HEK293 (cell line): ENCODE data around the gene ZNF236.

Experiments
- CTCF ChIA-PET: fragments of 350-600 bp; formaldehyde crosslinking; extraction: SDS; loops from one replicate; lab custom pipeline; 2021; ENCODE audit warnings: antibody characterized with exemption; lab: Yijun Ruan, JAX
- POLR2A ChIA-PET: fragments of 300-600 bp; formaldehyde crosslinking; extraction: SDS; loops from one replicate; lab custom pipeline; 2020; ENCODE audit warnings: antibody characterized with exemption, inconsistent platforms; lab: Yijun Ruan, JAX
- H3K27ac ChIP-seq: fragments of 200-500 bp; sonication (Bioruptor generic); 2 replicates; pipeline ENCODE4 v1.5.1; 2014; ENCODE audit warnings: low read depth, low read length, control low read depth, inconsistent platforms; ENCODE audit errors: extremely low read depth
- H3K36me3 ChIP-seq, 2 experiments: fragments of 200-500 bp in 1 of 2; sonication (Bioruptor generic) in 1 of 2; 1 replicate in 1 of 2; 2 replicates in 1 of 2; pipeline ENCODE4 v1.5.1; 2014 to 2017; ENCODE audit warnings: inconsistent platforms in 2 of 2, low read length in 2 of 2; ENCODE audit not compliant: control insufficient read depth in 2 of 2, insufficient read depth in 1 of 2
- H3K4me1 ChIP-seq: fragments of 200-500 bp; sonication (Bioruptor generic); 2 replicates; pipeline ENCODE4 v1.5.1; 2014; ENCODE audit warnings: mild to moderate bottlenecking, low read length, inconsistent platforms; ENCODE audit not compliant: control insufficient read depth, insufficient read depth
- H3K4me3 ChIP-seq: 2 replicates; pipeline ENCODE4 v1.5.1; 2011; ENCODE audit warnings: low read depth, mild to moderate bottlenecking, control low read depth, low read length, moderate library complexity
- H3K9me3 ChIP-seq: fragments of 200-500 bp; sonication (Bioruptor generic); 2 replicates; pipeline ENCODE4 v1.5.1; 2014; ENCODE audit warnings: low read depth, low read length, inconsistent platforms; ENCODE audit not compliant: control insufficient read depth, insufficient read depth
- HOXC10 ChIP-seq: sonication (generic); formaldehyde crosslinking; IDR thresholded peaks from 2 replicates; pipeline ENCODE4 v1.8.1; 2023; ENCODE audit warnings: mild to moderate bottlenecking, missing genetic modification reagents
- PRDM10 ChIP-seq: fragments of 450-650 bp; formaldehyde crosslinking; IDR thresholded peaks from 2 replicates; pipeline ENCODE4 v1.5.1; 2016; ENCODE audit warnings: missing biosample characterization, missing genetic modification characterization
- SP7 ChIP-seq: fragments of 450-650 bp; formaldehyde crosslinking; IDR thresholded peaks from 2 replicates; pipeline ENCODE4 v1.5.1; 2016; ENCODE audit warnings: missing biosample characterization, missing genetic modification characterization
- YY1 ChIP-seq: fragments of 450-650 bp; formaldehyde crosslinking; IDR thresholded peaks from 2 replicates; pipeline ENCODE4 v1.5.1; 2018; ENCODE audit warnings: missing biosample characterization, missing genetic modification characterization
- ZBTB1 ChIP-seq: fragments of 450-650 bp; formaldehyde crosslinking; IDR thresholded peaks from 2 replicates; pipeline ENCODE4 v1.5.1; 2016; ENCODE audit warnings: missing biosample characterization, missing genetic modification characterization
- ZBTB17 ChIP-seq: fragments of 450-650 bp; formaldehyde crosslinking; IDR thresholded peaks from 2 replicates; pipeline ENCODE4 v1.5.1; 2016; ENCODE audit warnings: missing biosample characterization, missing genetic modification characterization
- ZBTB8A ChIP-seq: fragments of 450-650 bp; formaldehyde crosslinking; IDR thresholded peaks from 2 replicates; pipeline ENCODE4 v1.5.1; 2016; ENCODE audit warnings: missing biosample characterization, missing genetic modification characterization
- ZNF146 ChIP-seq: fragments of 450-650 bp; formaldehyde crosslinking; IDR thresholded peaks from 2 replicates; pipeline ENCODE4 v1.5.1; 2016; ENCODE audit warnings: missing biosample characterization, missing genetic modification characterization
- ZNF16 ChIP-seq: fragments of 450-650 bp; formaldehyde crosslinking; IDR thresholded peaks from 2 replicates; pipeline ENCODE4 v1.5.1; 2016; ENCODE audit warnings: low read depth, missing biosample characterization, missing genetic modification characterization
- ZNF19 ChIP-seq: fragments of 450-650 bp; formaldehyde crosslinking; IDR thresholded peaks from 2 replicates; pipeline ENCODE4; 2016; ENCODE audit warnings: missing biosample characterization, missing genetic modification characterization, low read depth
- ZNF221 ChIP-seq: fragments of 450-650 bp; formaldehyde crosslinking; IDR thresholded peaks from 2 replicates; pipeline ENCODE4 v1.5.1; 2017; ENCODE audit warnings: missing biosample characterization, missing genetic modification characterization, borderline replicate concordance
- ZNF335 ChIP-seq: fragments of 450-650 bp; formaldehyde crosslinking; conservative IDR thresholded peaks from 2 replicates; pipeline ENCODE4 v1.5.1; 2016; ENCODE audit warnings: missing biosample characterization, missing genetic modification characterization
- ZNF341 ChIP-seq: fragments of 450-650 bp; formaldehyde crosslinking; IDR thresholded peaks from 2 replicates; pipeline ENCODE4; 2016; ENCODE audit warnings: low read depth, missing biosample characterization, missing genetic modification characterization
- ZNF354C ChIP-seq: fragments of 450-650 bp; formaldehyde crosslinking; IDR thresholded peaks from 2 replicates; pipeline ENCODE4 v1.5.1; 2016; ENCODE audit warnings: missing biosample characterization, missing genetic modification characterization, low read depth, borderline replicate concordance
- ZNF473 ChIP-seq: fragments of 450-650 bp; formaldehyde crosslinking; IDR thresholded peaks from 2 replicates; pipeline ENCODE4 v1.5.1; 2017; ENCODE audit warnings: missing biosample characterization, missing genetic modification characterization
- ZNF501 ChIP-seq: fragments of 450-650 bp; formaldehyde crosslinking; IDR thresholded peaks from 2 replicates; pipeline ENCODE4 v1.5.1; 2016; ENCODE audit warnings: missing biosample characterization, missing genetic modification characterization
- ZNF544 ChIP-seq: fragments of 450-650 bp; formaldehyde crosslinking; IDR thresholded peaks from 2 replicates; pipeline ENCODE4 v1.5.0; 2017; ENCODE audit warnings: missing biosample characterization, missing genetic modification characterization
- ZNF610 ChIP-seq: fragments of 450-650 bp; formaldehyde crosslinking; IDR thresholded peaks from 2 replicates; pipeline ENCODE4 v1.5.1; 2016; ENCODE audit warnings: missing biosample characterization, missing genetic modification characterization, borderline replicate concordance
- ZNF658 ChIP-seq: fragments of 450-650 bp; formaldehyde crosslinking; IDR thresholded peaks from 2 replicates; pipeline ENCODE4; 2016; ENCODE audit warnings: missing biosample characterization, missing genetic modification characterization
- ZNF707 ChIP-seq: fragments of 450-650 bp; formaldehyde crosslinking; IDR thresholded peaks from 2 replicates; pipeline ENCODE4 v1.5.1; 2016; ENCODE audit warnings: missing biosample characterization, missing genetic modification characterization
- ZNF76 ChIP-seq: fragments of 450-650 bp; formaldehyde crosslinking; IDR thresholded peaks from 2 replicates; pipeline ENCODE4; 2016; ENCODE audit warnings: low read depth, missing biosample characterization, missing genetic modification characterization, borderline replicate concordance
- ZNF768 ChIP-seq: fragments of 450-650 bp; formaldehyde crosslinking; IDR thresholded peaks from 2 replicates; pipeline ENCODE4 v1.5.1; 2018; ENCODE audit warnings: missing biosample characterization, mild to moderate bottlenecking, missing genetic modification characterization
- ZNF776 ChIP-seq: fragments of 450-650 bp; formaldehyde crosslinking; IDR thresholded peaks from 2 replicates; pipeline ENCODE4 v1.5.0; 2017; ENCODE audit warnings: missing biosample characterization, missing genetic modification characterization, borderline replicate concordance
- ZNF777 ChIP-seq: fragments of 450-650 bp; formaldehyde crosslinking; IDR thresholded peaks from 2 replicates; pipeline ENCODE4 v1.5.1; 2017; ENCODE audit warnings: missing biosample characterization, missing genetic modification characterization, borderline replicate concordance
- ZNF843 ChIP-seq: fragments of 450-650 bp; formaldehyde crosslinking; IDR thresholded peaks from 2 replicates; pipeline ENCODE4 v1.5.1; 2016; ENCODE audit warnings: missing biosample characterization, missing genetic modification characterization
- ZSCAN30 ChIP-seq: fragments of 450-650 bp; IDR thresholded peaks from 2 replicates; pipeline ENCODE4 v1.5.1; 2018; ENCODE audit warnings: missing biosample characterization, mild to moderate bottlenecking, missing genetic modification characterization, moderate library complexity
- TF ChIP-seq, protein P1 (sequence below): fragments of 450-650 bp; formaldehyde crosslinking; IDR thresholded peaks from 2 replicates; pipeline ENCODE4 v1.5.1; 2016; ENCODE audit warnings: missing biosample characterization, missing genetic modification characterization
- TF ChIP-seq, protein P2 (sequence below): fragments of 450-650 bp; formaldehyde crosslinking; conservative IDR thresholded peaks from 2 replicates; pipeline ENCODE4 v1.5.1; 2016; ENCODE audit warnings: low read depth, missing biosample characterization, missing genetic modification characterization
- TF ChIP-seq, protein P3 (sequence below): fragments of 450-650 bp; formaldehyde crosslinking; IDR thresholded peaks from 2 replicates; pipeline ENCODE4 v1.5.1; 2016; ENCODE audit warnings: missing biosample characterization, missing genetic modification characterization

The ZNF236 gene

GRCh38 chr18:76803413-76803812 is 18.9 kb upstream of the ZNF236 start:
- POLR2A ChIA-PET = interaction anchor here (0.5 kb wide), 1 partner anchor 9 kb away, joined by 3 read pairs; no protein-coding TSS in a partner anchor

DNA sequence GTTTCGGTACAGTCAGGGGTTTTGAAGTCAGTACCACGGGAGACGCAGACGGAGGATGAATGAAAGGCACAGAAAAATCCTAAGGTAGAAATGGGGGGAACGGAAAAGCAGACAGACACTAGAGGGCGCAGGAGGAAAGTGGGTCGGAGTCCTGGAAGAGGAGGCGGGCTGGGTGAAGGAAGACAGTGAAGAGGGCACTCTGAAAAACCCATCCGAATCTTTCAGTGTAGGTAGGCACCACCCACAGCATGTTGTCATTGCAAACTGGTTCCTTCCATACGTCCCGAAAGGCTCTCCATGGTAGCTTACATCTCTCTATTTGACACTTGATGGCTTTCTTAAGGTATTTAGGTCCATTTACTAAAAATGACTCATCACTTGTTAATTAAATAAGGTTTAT is 18.5 kb upstream of the ZNF236 start:
- no peaks in the 10 kb centered on the region for H3K9me3 ChIP-seq
- H3K27ac ChIP-seq = no peak overlapping the region
- CTCF ChIA-PET = interaction anchor here (0.6 to 4.7 kb wide), 53 partner anchors 9 to 1081 kb away, joined by 3 to 84 read pairs (median 4); partner anchors contain the start of gene ZNF236
- H3K36me3 ChIP-seq = no peaks in the 10 kb centered on the region; a peak in 1 of 3 replicates
- H3K4me3 ChIP-seq = no peak overlapping the region
- H3K4me1 ChIP-seq = 0 out of 2 replicates have a peak, but pooled peaks cover 3% of the 10 kb centered on the region
- POLR2A ChIA-PET = interaction anchor here (0.5 kb wide), 1 partner anchor 9 kb away, joined by 3 read pairs; no protein-coding TSS in a partner anchor
- TF ChIP-seq SP7 (tag by site-specific recombination) = 0 out of 2 replicates have a peak, but pooled peaks have one; percentile 26
- TF ChIP-seq HOXC10 (CRISPR knock-in tag) = no peak
- TF ChIP-seq, protein P1, sequence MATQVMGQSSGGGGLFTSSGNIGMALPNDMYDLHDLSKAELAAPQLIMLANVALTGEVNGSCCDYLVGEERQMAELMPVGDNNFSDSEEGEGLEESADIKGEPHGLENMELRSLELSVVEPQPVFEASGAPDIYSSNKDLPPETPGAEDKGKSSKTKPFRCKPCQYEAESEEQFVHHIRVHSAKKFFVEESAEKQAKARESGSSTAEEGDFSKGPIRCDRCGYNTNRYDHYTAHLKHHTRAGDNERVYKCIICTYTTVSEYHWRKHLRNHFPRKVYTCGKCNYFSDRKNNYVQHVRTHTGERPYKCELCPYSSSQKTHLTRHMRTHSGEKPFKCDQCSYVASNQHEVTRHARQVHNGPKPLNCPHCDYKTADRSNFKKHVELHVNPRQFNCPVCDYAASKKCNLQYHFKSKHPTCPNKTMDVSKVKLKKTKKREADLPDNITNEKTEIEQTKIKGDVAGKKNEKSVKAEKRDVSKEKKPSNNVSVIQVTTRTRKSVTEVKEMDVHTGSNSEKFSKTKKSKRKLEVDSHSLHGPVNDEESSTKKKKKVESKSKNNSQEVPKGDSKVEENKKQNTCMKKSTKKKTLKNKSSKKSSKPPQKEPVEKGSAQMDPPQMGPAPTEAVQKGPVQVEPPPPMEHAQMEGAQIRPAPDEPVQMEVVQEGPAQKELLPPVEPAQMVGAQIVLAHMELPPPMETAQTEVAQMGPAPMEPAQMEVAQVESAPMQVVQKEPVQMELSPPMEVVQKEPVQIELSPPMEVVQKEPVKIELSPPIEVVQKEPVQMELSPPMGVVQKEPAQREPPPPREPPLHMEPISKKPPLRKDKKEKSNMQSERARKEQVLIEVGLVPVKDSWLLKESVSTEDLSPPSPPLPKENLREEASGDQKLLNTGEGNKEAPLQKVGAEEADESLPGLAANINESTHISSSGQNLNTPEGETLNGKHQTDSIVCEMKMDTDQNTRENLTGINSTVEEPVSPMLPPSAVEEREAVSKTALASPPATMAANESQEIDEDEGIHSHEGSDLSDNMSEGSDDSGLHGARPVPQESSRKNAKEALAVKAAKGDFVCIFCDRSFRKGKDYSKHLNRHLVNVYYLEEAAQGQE = 0 out of 2 replicates have a peak, but pooled peaks have one; percentile 36
- no peak for TF ChIP-seq ZNF658
- no peak for TF ChIP-seq ZNF776 (tag by site-specific recombination)
- no peak for TF ChIP-seq ZNF777 (tag by site-specific recombination)
- no peak for TF ChIP-seq ZNF843 (tag by site-specific recombination)
- no peak for TF ChIP-seq ZNF221 (tag by site-specific recombination)
- TF ChIP-seq PRDM10 (tag by site-specific recombination) = peak; percentile 61
- TF ChIP-seq, protein P2, sequence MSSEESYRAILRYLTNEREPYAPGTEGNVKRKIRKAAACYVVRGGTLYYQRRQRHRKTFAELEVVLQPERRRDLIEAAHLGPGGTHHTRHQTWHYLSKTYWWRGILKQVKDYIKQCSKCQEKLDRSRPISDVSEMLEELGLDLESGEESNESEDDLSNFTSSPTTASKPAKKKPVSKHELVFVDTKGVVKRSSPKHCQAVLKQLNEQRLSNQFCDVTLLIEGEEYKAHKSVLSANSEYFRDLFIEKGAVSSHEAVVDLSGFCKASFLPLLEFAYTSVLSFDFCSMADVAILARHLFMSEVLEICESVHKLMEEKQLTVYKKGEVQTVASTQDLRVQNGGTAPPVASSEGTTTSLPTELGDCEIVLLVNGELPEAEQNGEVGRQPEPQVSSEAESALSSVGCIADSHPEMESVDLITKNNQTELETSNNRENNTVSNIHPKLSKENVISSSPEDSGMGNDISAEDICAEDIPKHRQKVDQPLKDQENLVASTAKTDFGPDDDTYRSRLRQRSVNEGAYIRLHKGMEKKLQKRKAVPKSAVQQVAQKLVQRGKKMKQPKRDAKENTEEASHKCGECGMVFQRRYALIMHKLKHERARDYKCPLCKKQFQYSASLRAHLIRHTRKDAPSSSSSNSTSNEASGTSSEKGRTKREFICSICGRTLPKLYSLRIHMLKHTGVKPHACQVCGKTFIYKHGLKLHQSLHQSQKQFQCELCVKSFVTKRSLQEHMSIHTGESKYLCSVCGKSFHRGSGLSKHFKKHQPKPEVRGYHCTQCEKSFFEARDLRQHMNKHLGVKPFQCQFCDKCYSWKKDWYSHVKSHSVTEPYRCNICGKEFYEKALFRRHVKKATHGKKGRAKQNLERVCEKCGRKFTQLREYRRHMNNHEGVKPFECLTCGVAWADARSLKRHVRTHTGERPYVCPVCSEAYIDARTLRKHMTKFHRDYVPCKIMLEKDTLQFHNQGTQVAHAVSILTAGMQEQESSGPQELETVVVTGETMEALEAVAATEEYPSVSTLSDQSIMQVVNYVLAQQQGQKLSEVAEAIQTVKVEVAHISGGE = no peak
- 0 out of 2 replicates have a peak, but pooled peaks have one; percentile 41 for TF ChIP-seq ZSCAN30
- no peak for TF ChIP-seq ZNF473
- TF ChIP-seq ZBTB17 (tag by site-specific recombination) = 0 out of 2 replicates have a peak, but pooled peaks have one; percentile 46
- 0 out of 2 replicates have a peak, but pooled peaks have one; percentile 16 for TF ChIP-seq ZNF335 (tag by site-specific recombination)
- TF ChIP-seq ZBTB8A = no peak

More at GRCh38 chr18:76803413-76803812, 18.9 kb upstream of the ZNF236 start:
- H3K9me3 ChIP-seq = no peaks in the 10 kb centered on the region
- TF ChIP-seq ZNF341 (tag by site-specific recombination) = no peak
- no peak for TF ChIP-seq ZNF19 (tag by site-specific recombination)
- TF ChIP-seq ZNF501 (tag by site-specific recombination) = no peak
- TF ChIP-seq ZNF473 = no peak
- TF ChIP-seq ZNF354C (tag by site-specific recombination) = no peak
- TF ChIP-seq ZNF707 = no peak
- TF ChIP-seq, protein P3, sequence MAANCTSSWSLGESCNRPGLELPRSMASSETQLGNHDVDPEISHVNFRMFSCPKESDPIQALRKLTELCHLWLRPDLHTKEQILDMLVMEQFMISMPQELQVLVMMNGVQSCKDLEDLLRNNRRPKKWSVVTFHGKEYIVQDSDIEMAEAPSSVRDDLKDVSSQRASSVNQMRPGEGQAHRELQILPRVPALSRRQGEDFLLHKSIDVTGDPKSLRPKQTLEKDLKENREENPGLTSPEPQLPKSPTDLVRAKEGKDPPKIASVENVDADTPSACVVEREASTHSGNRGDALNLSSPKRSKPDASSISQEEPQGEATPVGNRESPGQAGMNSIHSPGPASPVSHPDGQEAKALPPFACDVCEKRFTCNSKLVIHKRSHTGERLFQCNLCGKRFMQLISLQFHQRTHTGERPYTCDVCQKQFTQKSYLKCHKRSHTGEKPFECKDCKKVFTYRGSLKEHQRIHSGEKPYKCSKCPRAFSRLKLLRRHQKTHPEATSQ (tag by site-specific recombination) = no peak
- TF ChIP-seq ZNF768 = no peak
- no peak for TF ChIP-seq ZNF76
- TF ChIP-seq YY1 (tag by site-specific recombination) = no peak
- no peak for TF ChIP-seq ZNF146 (tag by site-specific recombination)
- TF ChIP-seq ZBTB1 = no peak
- TF ChIP-seq ZNF16 = no peak
- TF ChIP-seq ZNF544 = no peak
- no peak for TF ChIP-seq ZNF610 (tag by site-specific recombination)
- H3K36me3 ChIP-seq = no peaks in the 10 kb centered on the region; a peak in 1 of 3 replicates
- H3K27ac ChIP-seq = no peak overlapping the region
- no peak overlapping the region for H3K4me3 ChIP-seq
- 0 out of 2 replicates have a peak, but pooled peaks cover 3% of the 10 kb centered on the region for H3K4me1 ChIP-seq
- CTCF ChIA-PET = interaction anchor here (0.6 to 4.7 kb wide), 54 partner anchors 9 to 1082 kb away, joined by 3 to 84 read pairs (median 4); partner anchors contain the start of gene ZNF236
